Liver (tissue), 9 donors: ENCODE data around the gene LLPH. TPM values are rescaled to one million over a fixed set of nuclear protein-coding genes. Genes with fewer than 3 reads are reported as not detected.

Experiments used
- DNase-seq: peaks from one replicate; pipeline ENCODE4 v3.0.0-alpha.2; 2017; ENCODE audit warnings: low spot score
- H3K27ac ChIP-seq, 2 donors: one replicate each; pipeline ENCODE4 v1.7.0; 2013; ENCODE audit warnings: inconsistent platforms in 2 of 2, low read length in 2 of 2, control low read depth in 1 of 2, low read depth in 1 of 2, mild to moderate bottlenecking in 1 of 2
- H3K27me3 ChIP-seq, 4 donors: one replicate each; pipeline versions ENCODE4 v1.6.1 to v1.7.0; 2013; ENCODE audit warnings: low read length in 3 of 4, inconsistent platforms in 1 of 4, mild to moderate bottlenecking in 1 of 4, moderate library complexity in 1 of 4; ENCODE audit not compliant: control insufficient read depth in 4 of 4, insufficient read depth in 4 of 4
- H3K36me3 ChIP-seq, 4 donors: one replicate each; pipeline versions ENCODE4 v1.6.1 to v1.7.0; 2013; ENCODE audit warnings: low read length in 3 of 4, mild to moderate bottlenecking in 3 of 4, low read depth in 1 of 4, moderate library complexity in 1 of 4; ENCODE audit not compliant: control insufficient read depth in 4 of 4, insufficient read depth in 3 of 4
- H3K4me1 ChIP-seq, 4 donors: one replicate each; pipeline versions ENCODE4 v1.6.1 to v1.7.0; 2013; ENCODE audit warnings: low read length in 3 of 4, mild to moderate bottlenecking in 3 of 4, moderate library complexity in 1 of 4; ENCODE audit not compliant: control insufficient read depth in 4 of 4, insufficient read depth in 4 of 4
- H3K4me3 ChIP-seq, 3 donors: one replicate each; pipeline versions ENCODE4 v1.6.1 to v1.7.0; 2013; ENCODE audit warnings: low read length in 3 of 3, control low read depth in 1 of 3, low read depth in 1 of 3, mild to moderate bottlenecking in 1 of 3
- H3K9ac ChIP-seq, 2 donors: one replicate each; pipeline ENCODE4 v1.7.0; 2013; ENCODE audit warnings: low read length in 2 of 2, mild to moderate bottlenecking in 2 of 2, moderate library complexity in 2 of 2, control low read depth in 1 of 2, low read depth in 1 of 2
- H3K9me3 ChIP-seq, 4 donors: one replicate each; pipeline versions ENCODE4 v1.6.1 to v1.7.0; 2013; ENCODE audit warnings: low read length in 3 of 4; ENCODE audit not compliant: control insufficient read depth in 4 of 4
- ATF3 ChIP-seq: IDR thresholded peaks from 2 replicates; pipeline ENCODE4 v1.6.1; 2016; ENCODE audit warnings: antibody characterized with exemption
- CTCF ChIP-seq: fragments of 150-350 bp; IDR thresholded peaks from 2 replicates; pipeline ENCODE4 v1.5.1; 2017; ENCODE audit warnings: improper control_type of control experiment, low read depth, low read length; ENCODE audit not compliant: missing input control
- EGR1 ChIP-seq, 2 donors: IDR thresholded peaks; 2 replicates each; pipeline ENCODE4 v1.6.1; 2016 to 2018; ENCODE audit warnings: antibody characterized with exemption in 2 of 2, low read depth in 2 of 2
- FOXA1 ChIP-seq: IDR thresholded peaks from 2 replicates; pipeline ENCODE4 v1.6.1; 2016; ENCODE audit warnings: antibody characterized with exemption
- FOXA2 ChIP-seq: IDR thresholded peaks from 2 replicates; pipeline ENCODE4 v1.6.1; 2016; ENCODE audit warnings: antibody characterized with exemption
- GABPA ChIP-seq, 2 donors: IDR thresholded peaks in 1 of 2; conservative IDR thresholded peaks in 1 of 2; 2 replicates each; pipeline ENCODE4 v1.6.1; 2016; ENCODE audit warnings: antibody characterized with exemption in 2 of 2, mild to moderate bottlenecking in 1 of 2, moderate library complexity in 1 of 2
- HNF4A ChIP-seq, 2 donors: conservative IDR thresholded peaks; 2 replicates each; pipeline ENCODE4 v1.6.1; 2016; ENCODE audit warnings: antibody characterized with exemption in 2 of 2, mild to moderate bottlenecking in 2 of 2
- HNF4G ChIP-seq: IDR thresholded peaks from 2 replicates; pipeline ENCODE4 v1.6.1; 2016; ENCODE audit warnings: antibody characterized with exemption
- JUND ChIP-seq, 2 donors: IDR thresholded peaks; 2 replicates each; pipeline ENCODE4 v1.6.1; 2016; ENCODE audit warnings: antibody characterized with exemption in 2 of 2
- MAX ChIP-seq: IDR thresholded peaks from 2 replicates; pipeline ENCODE4 v1.6.1; 2016; ENCODE audit warnings: antibody characterized with exemption
- NR2F2 ChIP-seq: IDR thresholded peaks from 2 replicates; pipeline ENCODE4 v1.6.1; 2016; ENCODE audit warnings: antibody characterized with exemption
- RAD21 ChIP-seq, 2 donors: IDR thresholded peaks; 2 replicates each; pipeline ENCODE4 v1.6.1; 2016; ENCODE audit warnings: antibody characterized with exemption in 2 of 2, mild to moderate bottlenecking in 2 of 2
- REST ChIP-seq: IDR thresholded peaks from 2 replicates; pipeline ENCODE4 v1.6.1; 2016; ENCODE audit warnings: antibody characterized with exemption, mild to moderate bottlenecking
- RXRA ChIP-seq, 2 donors: IDR thresholded peaks; 2 replicates each; pipeline ENCODE4 v1.6.1; 2017 to 2018; ENCODE audit warnings: antibody characterized with exemption in 2 of 2, mild to moderate bottlenecking in 1 of 2
- SP1 ChIP-seq: IDR thresholded peaks from 2 replicates; pipeline ENCODE4 v1.6.1; 2018; ENCODE audit warnings: antibody characterized with exemption, mild to moderate bottlenecking
- TAF1 ChIP-seq: conservative IDR thresholded peaks from 2 replicates; pipeline ENCODE4 v1.6.1; 2016; ENCODE audit warnings: antibody characterized with exemption, mild to moderate bottlenecking
- YY1 ChIP-seq: IDR thresholded peaks from 2 replicates; pipeline ENCODE4 v1.6.1; 2016; ENCODE audit warnings: antibody characterized with exemption, mild to moderate bottlenecking
- ZBTB33 ChIP-seq: IDR thresholded peaks from 2 replicates; pipeline ENCODE4 v1.6.1; 2016; ENCODE audit warnings: antibody characterized with exemption
- WGBS: extraction: QIAGEN DNeasy Blood & Tissue Kit; methylation state at CpG from one replicate; pipeline ENCODE4 v1.1.7; 2013; 5-methylcytosine and 5-hydroxymethylcytosine counted together
- polyA plus RNA-seq, 2 donors: library from polyadenylated mRNA; stranded (reverse) in 1 of 2; unstranded in 1 of 2; fragments of 200-250 nt in 1 of 2; fragments of >200 nt in 1 of 2; fragmentation: Nextera tagmentation in 1 of 2; extraction: Ambion mirVana in 1 of 2; gene quantifications; one replicate each; pipeline versions ENCODE4 v1.2.1 to v1.2.3, GENCODE V29; 2013 to 2015
- total RNA-seq, 2 donors: library from RNA; depleted of rRNA; stranded (reverse); fragments of >200 nt; gene quantifications; one replicate each; pipeline ENCODE4 v1.2.3, GENCODE V29; 2014
- donor health status: healthy.
- donor health status: healthy.
- donor health status: healthy.
- donor health status: healthy.
- donor health status: healthy.

The LLPH gene
- total RNA-seq (1 to 10 TPM; 2.6 to 3.0 TPM), polyA plus RNA-seq (10 to 100 TPM; 10.1 to 18.1 TPM)

- peak; percentile 19 to 43 for TF ChIP-seq RAD21 (IDR thresholded peaks at IDR 0.05)
- peak in 1 of 2 donors; percentile 46 for TF ChIP-seq HNF4A (conservative IDR thresholded peaks at IDR 0.05)
- no peak for TF ChIP-seq ATF3
- TF ChIP-seq ZBTB33, result peak; percentile 67
- no peak for TF ChIP-seq REST
- no peak for TF ChIP-seq FOXA1
- TF ChIP-seq JUND (IDR thresholded peaks at IDR 0.05), result no peak
- TF ChIP-seq GABPA (IDR thresholded peaks at IDR 0.05 in 1 of 2, conservative IDR thresholded peaks at IDR 0.05 in 1 of 2), result peak; percentile 93 to 99
- TF ChIP-seq SP1, result no peak
- peak; percentile 28 for TF ChIP-seq NR2F2
- TF ChIP-seq MAX, result peak; percentile 90
- peak in 1 of 2 donors; percentile 34 for TF ChIP-seq RXRA (IDR thresholded peaks at IDR 0.05)
- TF ChIP-seq CTCF, result no peak
- no peak for TF ChIP-seq FOXA2
- TF ChIP-seq YY1, result peak; percentile 94
- peak; percentile 52 to 78 for TF ChIP-seq EGR1 (IDR thresholded peaks at IDR 0.05; ENCODE audit: low read depth in 2 of 2)
- no peak for TF ChIP-seq HNF4G
- TF ChIP-seq TAF1, result peak; percentile 50
- H3K27ac ChIP-seq, result peak within 1 kb of the TSS; percentile 46 to 64
- peak; percentile 86 for DNase-seq
- H3K27me3 ChIP-seq, result no peaks in the 10 kb centered on the region
- WGBS, result under 1% methylated on average over 49 of the region's 49 CpGs
- no peaks in the 10 kb centered on the region for H3K9me3 ChIP-seq
- peak within 1 kb of the TSS; percentile 74 to 80 for H3K9ac ChIP-seq
- H3K36me3 ChIP-seq, result peaks cover 1 to 17% (median 14%) of the 10 kb centered on the region in 4 donors
- H3K4me3 ChIP-seq, result peak within 1 kb of the TSS; percentile 66 to 97 (median 94)
- H3K4me1 ChIP-seq, result peaks cover 4 to 18% (median 15%) of the 10 kb centered on the region in 4 donors
Observed at GRCh38 chr12:66130267-66131066, at the start of gene LLPH. TSS of gene LLPH (minus strand) at chr12:66130750. CDS start at chr12:66129106, 1,644 bp downstream.
